ELR (cell line): ENCODE results near the gene SYT17.
A peak's percentile ranks its signal among the peaks of the same experiment; 100 is the strongest.

Experiments used
- DNase-seq: peaks from one replicate; pipeline ENCODE4 v3.0.0-alpha.2; 2015; ENCODE audit warnings: low read depth

The SYT17 gene

GRCh38 chr16:19264123-19264673, 96.2 kb downstream of the SYT17 start:
- no peak for DNase-seq

GRCh38 chr16:19265380-19265930, 97.4 kb downstream of the SYT17 start:
- no peak for DNase-seq

- no peak for DNase-seq
Measured at GRCh38 chr16:19266774-19267173, 98.7 kb downstream of the SYT17 start.

- DNase-seq = no peak
Measured at GRCh38 chr16:19269098-19269497, 101.1 kb downstream of the SYT17 start.

GRCh38 chr16:19274165-19274797, 106.2 kb downstream of the SYT17 start:
- no peak for DNase-seq

GRCh38 chr16:19278403-19278802, 110.4 kb downstream of the SYT17 start:
- DNase-seq = no peak

GRCh38 chr16:19281246-19281645, 113.2 kb downstream of the SYT17 start:
- DNase-seq = no peak

- DNase-seq = no peak
Measured at GRCh38 chr16:19282101-19282500, 114.1 kb downstream of the SYT17 start.

GRCh38 chr16:19283637-19284036, 115.6 kb downstream of the SYT17 start:
- no peak for DNase-seq

GRCh38 chr16:19284207-19284606, 116.2 kb downstream of the SYT17 start:
- peak; percentile 18 for DNase-seq

- no peak for DNase-seq
Measured at GRCh38 chr16:19285431-19285830, 117.4 kb downstream of the SYT17 start, which contains the start of gene CLEC19A. CLEC19A (plus strand) TSS chr16:19285731; CDS start chr16:19285852, 121 bp downstream.

GRCh38 chr16:19286827-19287226, 118.8 kb downstream of the SYT17 start:
- no peak for DNase-seq

- no peak for DNase-seq
Measured at GRCh38 chr16:19287241-19287640, 119.2 kb downstream of the SYT17 start.

- no peak for DNase-seq
Measured at GRCh38 chr16:19288872-19289799, 121.1 kb downstream of the SYT17 start.

GRCh38 chr16:19289811-19290485, 121.9 kb downstream of the SYT17 start:
- no peak for DNase-seq

- no peak for DNase-seq
Measured at GRCh38 chr16:19290860-19291259, 122.8 kb downstream of the SYT17 start.

GRCh38 chr16:19291475-19291874, 123.4 kb downstream of the SYT17 start:
- DNase-seq = peak; percentile 3

GRCh38 chr16:19292186-19292585, 124.1 kb downstream of the SYT17 start:
- no peak for DNase-seq

- DNase-seq = no peak
Measured at GRCh38 chr16:19294156-19294649, 126.2 kb downstream of the SYT17 start.

GRCh38 chr16:19295393-19295792, 127.4 kb downstream of the SYT17 start:
- DNase-seq = no peak

- DNase-seq = no peak
Measured at GRCh38 chr16:19297454-19297853, 129.4 kb downstream of the SYT17 start.

GRCh38 chr16:19299565-19299964, 131.5 kb downstream of the SYT17 start:
- no peak for DNase-seq
